MM.1S (cell line): ENCODE measurements around the gene STARD8.

Experiments
- DNase-seq: peaks from one replicate; pipeline ENCODE4 v3.0.0-alpha.2; 2015
- H2AFZ ChIP-seq: fragments of 300-600 bp; sonication (generic); 2 replicates; pipeline ENCODE4 v1.6.0; 2016; ENCODE audit warnings: antibody characterized with exemption, low read length
- H3F3A ChIP-seq: fragments of 300-600 bp; sonication (generic); 2 replicates; pipeline ENCODE4 v1.6.1; 2016; ENCODE audit warnings: mild to moderate bottlenecking, antibody characterized with exemption, low read length, moderate library complexity, mixed read lengths; ENCODE audit not compliant: insufficient read depth
- H3K27ac ChIP-seq: fragments of 300-600 bp; sonication (generic); 2 replicates; pipeline ENCODE4 v1.5.1; 2016; ENCODE audit warnings: mild to moderate bottlenecking, low read length
- H3K27me3 ChIP-seq: fragments of 300-600 bp; sonication (generic); replicated peaks from 2 replicates; pipeline ENCODE4 v1.6.0; 2016; ENCODE audit warnings: low read length; ENCODE audit not compliant: insufficient read depth
- H3K36me3 ChIP-seq: fragments of 300-600 bp; sonication (generic); replicated peaks from 2 replicates; pipeline ENCODE4 v1.6.1; 2016; ENCODE audit warnings: mild to moderate bottlenecking, low read length, mixed read lengths; ENCODE audit not compliant: insufficient read depth
- H3K4me1 ChIP-seq: fragments of 300-600 bp; sonication (generic); 2 replicates; pipeline ENCODE4 v1.6.1; 2016; ENCODE audit warnings: low read length, mixed read lengths
- H3K4me2 ChIP-seq: fragments of 300-600 bp; sonication (generic); 2 replicates; pipeline ENCODE4 v1.6.0; 2016; ENCODE audit warnings: low read depth, low read length
- H3K4me3 ChIP-seq: fragments of 300-600 bp; sonication (generic); 2 replicates; pipeline ENCODE4 v1.5.1; 2016; ENCODE audit warnings: low read length, mixed read lengths
- H3K79me2 ChIP-seq: fragments of 300-600 bp; sonication (generic); 2 replicates; pipeline ENCODE4 v1.6.1; 2016; ENCODE audit warnings: mixed run types, low read length, mixed read lengths
- H3K9ac ChIP-seq: fragments of 300-600 bp; sonication (generic); 2 replicates; pipeline ENCODE4 v1.6.1; 2016; ENCODE audit warnings: low read length, mixed read lengths
- H3K9me2 ChIP-seq: fragments of 300-600 bp; sonication (generic); replicated peaks from 2 replicates; pipeline ENCODE4 v1.6.1; 2016; ENCODE audit warnings: mild to moderate bottlenecking, low read length, mixed read lengths; ENCODE audit not compliant: insufficient read depth
- H3K9me3 ChIP-seq: fragments of 300-600 bp; sonication (generic); replicated peaks from 2 replicates; pipeline ENCODE4 v1.6.1; 2016; ENCODE audit warnings: mild to moderate bottlenecking, low read length, mixed read lengths; ENCODE audit not compliant: insufficient read depth
- H4K20me1 ChIP-seq: fragments of 300-600 bp; sonication (generic); 2 replicates; pipeline ENCODE4 v1.6.1; 2016; ENCODE audit warnings: mild to moderate bottlenecking, low read length, moderate library complexity, mixed read lengths; ENCODE audit not compliant: insufficient read depth
- EZH2 ChIP-seq: fragments of 300-600 bp; sonication (generic); optimal IDR thresholded peaks from 2 replicates; pipeline ENCODE3; 2017; ENCODE audit warnings: low read depth, mild to moderate bottlenecking, antibody characterized with exemption, low read length, mixed read lengths
- EZH2phosphoT487 ChIP-seq: fragments of 300-600 bp; sonication (generic); IDR thresholded peaks from 2 replicates; pipeline ENCODE4 v1.6.1; 2018; ENCODE audit warnings: antibody characterized with exemption, low read length
- TF ChIP-seq, protein P1 (sequence below): fragments of 300-600 bp; sonication (generic); IDR thresholded peaks from 2 replicates; pipeline ENCODE4 v1.5.1; 2016; ENCODE audit warnings: antibody characterized with exemption, low read length, mixed read lengths

STARD8 gene

DNA sequence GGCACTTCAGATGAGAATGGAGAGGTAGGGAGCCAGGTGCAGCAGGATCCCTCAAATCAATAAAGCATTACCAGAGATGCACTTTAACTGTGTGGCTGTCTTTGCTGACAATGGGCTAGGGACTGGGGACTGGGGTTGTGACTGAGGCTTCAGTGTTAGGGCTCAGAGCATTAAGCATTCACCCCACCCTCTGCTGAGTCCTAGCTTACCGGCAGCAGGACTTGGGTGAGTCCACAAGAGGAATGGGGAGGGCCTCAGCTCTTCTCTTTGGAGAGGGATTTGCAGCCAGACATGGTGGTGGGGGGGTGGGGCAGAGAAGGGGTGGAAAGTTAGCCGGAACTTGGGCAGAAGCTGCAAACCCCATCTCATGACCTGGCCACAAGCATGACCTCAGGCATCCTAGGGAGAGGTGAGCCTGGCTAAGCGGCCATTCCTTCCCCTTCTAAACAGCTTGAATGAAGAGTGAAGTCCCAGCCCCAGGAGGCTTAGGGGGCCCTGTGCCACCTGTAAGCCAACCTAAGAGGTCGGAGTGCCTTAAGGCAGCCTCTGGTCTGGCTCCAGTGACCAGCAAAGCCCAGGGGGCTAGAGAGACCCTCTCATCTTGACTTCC lies 78.4 kb downstream of the STARD8 start:
- H3K9ac ChIP-seq = no peak overlapping the region
- no peak overlapping the region for H3K4me3 ChIP-seq
- no peaks in the 10 kb centered on the region for H3K4me1 ChIP-seq
- no peaks in the 10 kb centered on the region for H3K36me3 ChIP-seq
- no peak for DNase-seq
- H4K20me1 ChIP-seq = no peaks in the 10 kb centered on the region
- H3K27me3 ChIP-seq = no peaks in the 10 kb centered on the region
- H3K27ac ChIP-seq = no peak overlapping the region
- no peaks in the 10 kb centered on the region for H3K9me3 ChIP-seq
- no peak overlapping the region for H3K4me2 ChIP-seq
- no peaks in the 10 kb centered on the region for H3F3A ChIP-seq
- H2AFZ ChIP-seq = no peak overlapping the region
- no peaks in the 10 kb centered on the region for H3K9me2 ChIP-seq
- no peaks in the 10 kb centered on the region for H3K79me2 ChIP-seq
- TF ChIP-seq, protein P1, sequence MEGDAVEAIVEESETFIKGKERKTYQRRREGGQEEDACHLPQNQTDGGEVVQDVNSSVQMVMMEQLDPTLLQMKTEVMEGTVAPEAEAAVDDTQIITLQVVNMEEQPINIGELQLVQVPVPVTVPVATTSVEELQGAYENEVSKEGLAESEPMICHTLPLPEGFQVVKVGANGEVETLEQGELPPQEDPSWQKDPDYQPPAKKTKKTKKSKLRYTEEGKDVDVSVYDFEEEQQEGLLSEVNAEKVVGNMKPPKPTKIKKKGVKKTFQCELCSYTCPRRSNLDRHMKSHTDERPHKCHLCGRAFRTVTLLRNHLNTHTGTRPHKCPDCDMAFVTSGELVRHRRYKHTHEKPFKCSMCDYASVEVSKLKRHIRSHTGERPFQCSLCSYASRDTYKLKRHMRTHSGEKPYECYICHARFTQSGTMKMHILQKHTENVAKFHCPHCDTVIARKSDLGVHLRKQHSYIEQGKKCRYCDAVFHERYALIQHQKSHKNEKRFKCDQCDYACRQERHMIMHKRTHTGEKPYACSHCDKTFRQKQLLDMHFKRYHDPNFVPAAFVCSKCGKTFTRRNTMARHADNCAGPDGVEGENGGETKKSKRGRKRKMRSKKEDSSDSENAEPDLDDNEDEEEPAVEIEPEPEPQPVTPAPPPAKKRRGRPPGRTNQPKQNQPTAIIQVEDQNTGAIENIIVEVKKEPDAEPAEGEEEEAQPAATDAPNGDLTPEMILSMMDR = no peak
- TF ChIP-seq EZH2 (no peak), EZH2phosphoT487 (no peak)

DNA sequence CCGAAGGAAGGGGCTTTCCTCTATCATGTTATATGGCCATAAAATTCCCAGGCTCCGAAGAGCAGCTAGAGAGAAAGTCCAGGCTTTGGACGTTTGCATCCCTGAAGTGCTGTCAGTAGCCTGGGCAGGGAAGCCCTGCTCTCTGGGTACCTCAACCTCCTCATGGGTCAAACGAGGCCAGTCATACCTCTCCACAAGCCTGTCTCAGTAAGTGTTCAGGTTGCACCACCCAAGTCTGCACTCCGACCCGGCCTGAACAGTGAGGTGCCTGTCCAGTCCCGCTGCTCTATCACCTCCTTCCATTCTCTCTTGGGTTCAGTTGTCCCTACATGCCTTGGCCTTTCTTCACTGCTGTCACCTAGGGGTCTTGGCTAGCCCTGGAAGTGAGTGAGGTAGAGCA lies 78.9 kb downstream of the STARD8 start:
- no peak for DNase-seq
- Histone ChIP-seq H3K9me3 (no peaks in the 10 kb centered on the region), H3K9me2 (no peaks in the 10 kb centered on the region), H3K36me3 (no peaks in the 10 kb centered on the region), H3K4me1 (no peaks in the 10 kb centered on the region), H2AFZ (no peak overlapping the region), H3F3A (no peaks in the 10 kb centered on the region), H3K27me3 (no peaks in the 10 kb centered on the region), H3K4me3 (no peak overlapping the region), H3K79me2 (no peaks in the 10 kb centered on the region), H3K9ac (no peak overlapping the region), H3K27ac (no peak overlapping the region), H3K4me2 (no peak overlapping the region), H4K20me1 (no peaks in the 10 kb centered on the region)
- TF ChIP-seq, protein P1 = no peak
- no peak for TF ChIP-seq EZH2phosphoT487
- no peak for TF ChIP-seq EZH2

DNA sequence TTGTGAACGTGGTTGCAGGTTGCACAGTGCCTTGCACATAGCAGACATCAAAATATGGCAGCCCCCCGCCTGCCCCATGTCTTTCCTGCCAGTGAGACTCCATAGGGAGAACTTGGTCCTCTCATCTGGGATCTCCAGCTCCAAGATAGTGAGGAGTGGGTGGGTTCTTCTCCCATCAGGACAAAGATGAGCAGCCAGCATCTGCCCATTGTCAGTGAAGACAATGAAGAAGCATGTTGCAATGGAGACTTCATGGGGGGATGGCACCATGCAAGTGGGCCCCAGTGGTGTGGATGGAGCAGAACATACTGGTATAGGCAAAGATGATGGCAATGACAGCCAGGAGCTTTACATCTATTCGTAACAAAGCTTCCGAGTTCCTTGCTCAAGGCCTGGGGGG lies 80.2 kb downstream of the STARD8 start:
- H2AFZ ChIP-seq = no peak overlapping the region
- H3K4me3 ChIP-seq = no peak overlapping the region
- no peaks in the 10 kb centered on the region for H3K27me3 ChIP-seq
- no peak overlapping the region for H3K27ac ChIP-seq
- TF ChIP-seq EZH2 (no peak), EZH2phosphoT487 (no peak)
- TF ChIP-seq, protein P1 = no peak
- no peaks in the 10 kb centered on the region for H3F3A ChIP-seq
- no peaks in the 10 kb centered on the region for H3K9me2 ChIP-seq
- H3K4me2 ChIP-seq = no peak overlapping the region
- no peaks in the 10 kb centered on the region for H3K79me2 ChIP-seq
- H3K4me1 ChIP-seq = no peaks in the 10 kb centered on the region
- H3K9ac ChIP-seq = no peak overlapping the region
- H4K20me1 ChIP-seq = no peaks in the 10 kb centered on the region
- H3K36me3 ChIP-seq = no peaks in the 10 kb centered on the region
- H3K9me3 ChIP-seq = no peaks in the 10 kb centered on the region
- no peak for DNase-seq
